ENCODE results near the gene CCNL1. TPM values are rescaled to one million over a fixed set of nuclear protein-coding genes. Genes with fewer than 3 reads are reported as not detected.

CCNL1 gene
- total RNA-seq, 6 donors from 2014 or later = 118 to 344 (median 246) TPM

GRCh38 chr3:157116017-157116416 is 43.9 kb downstream of the CCNL1 start:
- Histone ChIP-seq H3K4me1 (peaks cover 0 to 16% (median 9%) of the 10 kb centered on the region in 4 donors), H3K27ac (no peak overlapping the region), H3K4me3 (no peak overlapping the region), H3K27me3 (no peaks in the 10 kb centered on the region), H3K36me3 (no peaks in the 10 kb centered on the region), H3K9me3 (no peaks in the 10 kb centered on the region)
- DNase-seq (no peak), ATAC-seq (ENCODE audit: low FRiP score in 2 of 2) (no peak)
- WGBS, 2 donors = 82 to 86% methylated on average over 4 of the region's 4 CpGs
- TF ChIP-seq POLR2AphosphoS5 (IDR thresholded peaks at IDR 0.05) = no peak
- TF ChIP-seq POLR2A (IDR thresholded peaks at IDR 0.05) = no peak
- TF ChIP-seq EP300 (IDR thresholded peaks at IDR 0.05) = no peak
- TF ChIP-seq CTCF (IDR thresholded peaks at IDR 0.05) = no peak

GRCh38 chr3:157115069-157116006 is 44.6 kb downstream of the CCNL1 start:
- no peak overlapping the region for H3K27ac ChIP-seq
- no peaks in the 10 kb centered on the region for H3K36me3 ChIP-seq
- no peak for ATAC-seq (ENCODE audit: low FRiP score in 2 of 2)
- DNase-seq = no peak
- H3K27me3 ChIP-seq = no peaks in the 10 kb centered on the region
- 61 to 65% methylated on average over 10 of the region's 10 CpGs for WGBS, 2 donors
- H3K4me1 ChIP-seq = peaks cover 0 to 9% (median 6%) of the 10 kb centered on the region in 4 donors
- H3K9me3 ChIP-seq = no peaks in the 10 kb centered on the region
- TF ChIP-seq POLR2AphosphoS5 (IDR thresholded peaks at IDR 0.05) (no peak), POLR2A (IDR thresholded peaks at IDR 0.05) (no peak), CTCF (IDR thresholded peaks at IDR 0.05) (no peak), EP300 (IDR thresholded peaks at IDR 0.05) (no peak)
- H3K4me3 ChIP-seq = no peak overlapping the region

GRCh38 chr3:157113832-157114505 is 46.0 kb downstream of the CCNL1 start:
- ATAC-seq (ENCODE audit: low FRiP score in 2 of 2) (no peak), DNase-seq (no peak)
- 92 to 96% methylated on average over 3 of the region's 3 CpGs for WGBS, 2 donors
- TF ChIP-seq CTCF (IDR thresholded peaks at IDR 0.05) (peak in 1 of 6 experiments; percentile 18), POLR2AphosphoS5 (IDR thresholded peaks at IDR 0.05) (no peak)
- Histone ChIP-seq H3K27ac (no peak overlapping the region), H3K4me1 (no peaks in the 10 kb centered on the region), H3K4me3 (no peak overlapping the region), H3K27me3 (no peaks in the 10 kb centered on the region), H3K36me3 (no peaks in the 10 kb centered on the region), H3K9me3 (no peaks in the 10 kb centered on the region)

GRCh38 chr3:157112536-157112935 is 47.4 kb downstream of the CCNL1 start:
- DNase-seq = no peak
- TF ChIP-seq POLR2AphosphoS5 (IDR thresholded peaks at IDR 0.05) (no peak), EP300 (IDR thresholded peaks at IDR 0.05) (no peak), POLR2A (IDR thresholded peaks at IDR 0.05) (no peak), CTCF (IDR thresholded peaks at IDR 0.05) (no peak)
- ATAC-seq (ENCODE audit: low FRiP score in 2 of 2) = no peak
- Histone ChIP-seq H3K27me3 (no peaks in the 10 kb centered on the region), H3K36me3 (no peaks in the 10 kb centered on the region), H3K4me3 (no peak overlapping the region), H3K27ac (no peak overlapping the region), H3K4me1 (no peaks in the 10 kb centered on the region), H3K9me3 (no peaks in the 10 kb centered on the region)
- 80 to 87% methylated on average over 4 of the region's 4 CpGs for WGBS, 2 donors

All from upper lobe of left lung (tissue), 6 donors.